Body of pancreas (tissue), 4 donors: ENCODE data around the gene IP6K3.

Experiments used
- CTCF ChIP-seq, 7 experiments: fragments of 450-650 bp in 4 of 7; fragments of 200-600 bp in 3 of 7; sonication (generic) in 3 of 7; IDR thresholded peaks; one replicate each; pipeline ENCODE4 v1.5.1; 2016 to 2019; ENCODE audit warnings: antibody characterized with exemption in 7 of 7
- POLR2A ChIP-seq, 3 donors: fragments of 450-650 bp; IDR thresholded peaks; one replicate each; pipeline ENCODE4 v1.6.1; 2016; ENCODE audit warnings: antibody characterized with exemption in 3 of 3, mild to moderate bottlenecking in 2 of 3

- TF ChIP-seq CTCF (IDR thresholded peaks at IDR 0.05) (no peak), POLR2A (IDR thresholded peaks at IDR 0.05) (no peak)
Measured at GRCh38 chr6:33772902-33773472, 26.3 kb upstream of the IP6K3 start.
